Measurements from ENCODE around the gene HOXB3.

DNA sequence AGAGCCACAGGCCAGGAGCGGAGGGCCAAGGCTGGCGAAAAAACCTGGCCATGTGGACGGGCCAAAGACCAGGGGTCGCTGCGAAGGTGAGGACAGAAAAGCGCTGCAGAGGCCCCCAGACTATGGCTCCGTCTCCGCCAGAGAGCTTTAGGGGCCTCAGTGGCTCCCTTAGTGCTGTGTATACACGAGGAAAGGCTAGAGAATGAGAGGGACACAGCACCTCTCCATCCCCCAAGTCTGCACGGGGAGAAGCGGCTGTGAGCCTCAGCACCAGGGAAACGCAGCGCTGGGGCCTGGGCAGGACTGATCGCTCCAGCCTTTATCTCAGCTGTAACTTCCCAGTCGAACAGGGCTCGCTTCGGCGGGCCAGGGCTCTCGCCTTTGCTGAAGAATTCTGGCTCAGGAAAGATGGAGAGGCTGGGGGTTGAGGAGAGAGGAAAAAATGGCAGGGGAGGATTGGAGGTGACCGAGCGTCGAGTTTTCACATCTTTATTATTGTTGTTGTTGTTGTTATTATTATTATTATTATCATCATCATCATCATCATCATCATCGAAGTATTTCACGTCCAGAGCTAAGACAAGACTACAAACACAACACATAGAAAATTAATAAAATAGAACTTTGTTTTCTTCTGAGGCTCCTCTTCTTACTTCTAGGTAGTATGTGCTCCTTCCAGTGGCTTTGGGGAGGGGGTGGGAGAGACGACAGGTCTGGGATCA, 5.4 kb upstream of the HOXB3 start:
- TF ChIP-seq CTCF (IDR thresholded peaks at IDR 0.05) (no peak), POLR2A (IDR thresholded peaks at IDR 0.05) (no peak)

All from upper lobe of left lung (tissue), 4 donors.